NCI-H345 (cell line): ENCODE results near the gene TNS1.
"Not testable (repeated sequence)": the region's sequence is repeated elsewhere in the genome, so short reads cannot be mapped to it uniquely, and the experiment has no call there.

ENCODE experiments used
- DNase-seq: peaks from one replicate; lab custom pipeline; 2025; lab: John Stamatoyannopoulos, UW

The TNS1 gene

GRCh38 chr2:217795706-217796465 is 206.9 kb downstream of the TNS1 start:
- DNase-seq = no peak

DNA sequence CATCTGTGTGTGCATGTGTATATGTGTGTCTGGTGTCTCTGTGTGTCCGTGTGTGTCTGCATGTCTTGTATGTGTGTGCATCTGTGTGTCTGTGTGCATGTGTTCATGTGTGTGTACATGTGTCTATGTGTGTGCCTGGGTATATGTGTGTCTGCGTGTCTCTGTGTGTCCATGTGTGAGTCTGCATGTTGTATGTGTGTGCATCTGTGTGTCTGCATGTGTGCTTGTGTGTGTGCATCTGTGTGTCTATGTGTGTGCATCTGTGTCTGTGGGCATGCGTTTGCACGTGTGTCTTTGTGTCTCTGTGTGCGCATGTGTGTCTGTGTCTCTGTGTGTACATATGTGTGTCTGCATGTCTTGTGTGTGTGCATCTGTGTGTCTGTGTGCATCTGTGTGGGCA is 207.7 kb downstream of the TNS1 start:
- no peak for DNase-seq

- DNase-seq = no peak
These were observed 208.4 kb downstream of the TNS1 start for GRCh38 chr2:217794133-217794986.

GRCh38 chr2:217793566-217794132 is 209.1 kb downstream of the TNS1 start:
- no peak for DNase-seq

- no peak for DNase-seq
These were observed 209.9 kb downstream of the TNS1 start for GRCh38 chr2:217792626-217793527.

GRCh38 chr2:217791551-217791950 is 211.2 kb downstream of the TNS1 start:
- DNase-seq = no peak

- no peak for DNase-seq
These were observed 212.0 kb downstream of the TNS1 start for GRCh38 chr2:217790681-217791392.

- DNase-seq = no peak
These were observed 212.6 kb downstream of the TNS1 start for GRCh38 chr2:217790195-217790594.

DNA sequence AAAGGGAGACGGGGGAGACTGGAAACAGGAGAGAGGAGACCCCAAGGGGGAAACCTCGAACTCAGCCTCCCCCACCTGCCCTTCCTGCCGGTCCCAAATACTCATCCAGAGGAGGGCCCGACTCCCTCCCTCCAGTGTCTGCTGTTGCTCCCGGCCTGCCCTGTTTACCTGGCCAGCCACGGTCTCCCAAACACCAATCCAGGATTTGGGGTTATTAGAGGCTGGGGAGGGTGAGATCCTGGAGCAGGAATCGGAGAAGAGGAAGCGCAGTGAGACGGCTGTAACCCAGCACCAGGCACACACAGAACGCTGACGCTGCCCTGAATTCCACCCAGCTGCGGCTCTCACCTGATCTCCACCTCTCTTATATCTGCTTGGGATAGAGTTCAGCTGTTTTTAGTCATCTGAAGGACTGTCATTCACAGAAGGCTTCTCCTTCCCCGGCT is 213.0 kb downstream of the TNS1 start:
- no peak for DNase-seq

DNA sequence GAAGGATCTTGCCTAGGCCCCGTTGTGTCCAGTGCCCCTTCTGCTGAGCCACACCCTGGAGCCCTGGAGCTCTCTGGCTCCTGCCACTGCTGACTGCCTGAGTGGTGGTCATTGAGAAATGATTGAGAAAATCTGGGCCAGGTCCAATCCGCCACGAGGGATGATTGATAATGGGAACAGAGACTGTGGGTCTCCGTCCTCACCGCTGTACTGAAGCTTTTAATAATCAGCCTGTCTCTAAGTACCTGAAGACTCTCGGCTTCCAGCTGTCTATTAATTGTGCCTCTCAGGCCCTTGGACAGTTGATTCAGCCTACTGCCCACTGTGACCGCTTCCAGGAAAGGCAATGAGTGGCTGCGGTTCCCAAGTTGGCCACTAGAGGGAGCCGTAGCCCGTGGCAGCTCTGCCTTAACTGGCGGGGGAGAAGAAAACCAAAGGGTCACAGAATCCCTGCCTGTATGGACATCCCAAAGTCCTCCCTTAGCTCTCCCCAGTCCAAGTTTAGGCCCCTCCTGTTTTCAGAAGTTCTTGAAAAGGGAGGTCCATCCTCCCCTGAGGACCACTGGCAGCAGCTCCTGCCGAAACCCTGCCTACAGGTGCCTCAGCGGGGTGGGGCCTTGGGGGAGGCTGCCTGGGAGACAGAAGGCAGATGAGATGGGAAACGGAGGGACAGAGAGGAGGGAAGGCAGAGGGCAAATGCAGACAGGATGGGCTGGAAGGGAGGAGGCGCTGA is 213.6 kb downstream of the TNS1 start:
- DNase-seq = peak; percentile 70

- no peak for DNase-seq
These were observed 214.2 kb downstream of the TNS1 start for GRCh38 chr2:217788669-217789002.

GRCh38 chr2:217787160-217787877 is 215.5 kb downstream of the TNS1 start:
- DNase-seq = no peak

DNA sequence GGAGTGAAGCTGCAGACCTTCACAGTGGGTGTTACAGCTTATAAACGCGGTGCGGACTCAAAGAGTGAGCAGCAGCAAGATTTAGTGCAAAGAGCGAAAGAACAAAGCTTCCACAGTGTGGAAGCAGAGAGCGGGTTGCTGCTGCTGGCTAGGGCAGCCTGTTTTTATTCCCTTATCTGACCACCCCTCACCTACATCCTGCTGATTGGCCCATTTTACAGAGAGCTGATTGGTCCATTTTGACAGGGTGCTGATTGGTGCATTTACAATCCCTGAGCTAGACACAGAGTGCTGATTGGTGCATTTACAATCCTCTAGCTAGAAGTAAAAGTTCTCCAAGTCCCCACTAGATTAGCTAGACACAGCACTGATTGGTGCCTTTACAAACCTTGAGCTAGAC is 216.2 kb downstream of the TNS1 start:
- DNase-seq = not testable (repeated sequence)

GRCh38 chr2:217785544-217786045 is 217.2 kb downstream of the TNS1 start:
- DNase-seq = peak; percentile 69

GRCh38 chr2:217784996-217785543 is 217.7 kb downstream of the TNS1 start:
- no peak for DNase-seq

DNA sequence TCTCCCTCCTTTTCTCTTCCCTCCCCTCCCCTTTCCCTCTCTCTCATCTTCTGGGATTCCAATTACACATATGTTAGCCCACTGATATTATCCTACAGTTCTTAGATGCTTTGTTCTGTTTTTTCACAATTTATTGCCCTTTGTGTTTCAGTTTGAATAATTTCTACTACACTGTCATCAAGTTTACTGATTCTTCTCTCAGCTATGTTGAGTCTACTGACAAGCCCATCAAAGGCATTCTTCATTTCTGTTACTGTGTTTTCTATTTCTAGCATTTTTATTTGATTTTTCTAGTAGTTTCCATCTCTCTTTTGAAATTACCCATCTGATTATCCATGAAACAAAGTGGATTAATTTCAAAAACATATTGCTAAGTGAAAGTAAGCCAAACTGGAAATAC is 219.6 kb downstream of the TNS1 start:
- DNase-seq = no peak

DNA sequence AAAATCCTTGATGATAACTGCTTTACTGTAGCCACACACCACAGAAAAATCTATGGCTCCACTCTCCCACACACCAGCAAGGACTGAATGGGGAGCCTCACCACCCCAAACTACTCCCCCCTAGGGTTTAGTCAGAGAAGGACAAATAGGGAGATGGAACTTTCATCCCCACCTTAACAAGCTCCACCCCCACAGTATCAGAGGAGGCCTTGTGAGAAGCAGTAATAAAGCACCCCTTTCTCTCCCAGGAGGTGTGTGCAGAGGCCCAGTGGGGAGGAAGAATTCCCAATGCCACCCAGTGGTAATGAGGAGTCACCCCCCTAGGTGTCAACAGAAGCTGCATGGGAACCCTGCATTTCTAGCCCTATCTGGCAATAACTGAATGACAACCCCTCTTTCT is 224.9 kb downstream of the TNS1 start:
- no peak for DNase-seq

DNA sequence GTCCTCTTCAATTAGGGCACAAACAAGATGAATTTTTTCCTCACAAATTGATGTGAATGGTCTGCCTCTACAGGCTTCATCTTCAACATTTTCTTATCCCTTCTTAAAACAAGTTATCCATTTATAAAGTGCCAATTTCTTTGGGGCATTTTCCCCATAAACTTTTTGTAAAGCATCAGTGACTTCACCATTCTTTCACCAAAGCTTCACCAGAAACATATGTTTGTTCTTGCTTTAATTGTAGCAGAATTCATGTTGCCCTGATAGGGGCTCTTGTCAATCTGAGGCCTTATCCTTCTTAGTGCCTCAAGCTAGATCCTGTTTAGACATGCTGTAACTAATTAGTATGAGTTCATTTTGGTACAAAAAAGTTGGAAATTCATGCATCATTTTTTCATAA is 226.2 kb downstream of the TNS1 start:
- no peak for DNase-seq

DNA sequence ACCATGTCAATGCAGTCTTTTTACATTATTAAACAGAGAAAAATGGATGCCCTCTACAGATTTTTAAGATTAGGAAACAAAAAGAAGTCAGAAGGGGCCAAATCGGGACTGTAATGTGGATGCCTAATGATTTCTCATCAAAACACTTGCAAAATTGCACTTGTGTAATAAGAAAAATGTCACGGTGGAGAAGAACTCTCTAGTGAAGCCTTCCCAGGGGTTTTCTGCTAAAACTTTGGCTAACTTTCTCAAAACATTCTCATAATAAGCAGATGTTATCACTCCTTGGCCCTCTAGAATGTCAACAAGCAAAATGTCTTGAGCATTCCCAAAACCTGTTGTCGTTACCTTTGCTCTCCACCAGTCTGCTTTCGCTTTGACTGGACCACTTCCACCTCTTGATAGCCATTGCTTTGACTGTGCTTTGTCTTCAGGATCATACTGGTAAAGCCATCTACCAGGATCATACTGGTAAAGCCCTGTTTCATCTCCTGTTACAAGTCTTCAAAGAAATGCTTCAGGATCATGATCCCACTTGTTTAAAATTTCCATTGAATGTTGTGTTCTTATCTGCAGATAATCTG is 226.8 kb downstream of the TNS1 start:
- no peak for DNase-seq
